Epithelial cell of esophagus (primary cell): Measurements from ENCODE around the gene POU4F1.
A peak's percentile ranks its signal among the peaks of the same experiment; 100 is the strongest.

ENCODE experiments used
- DNase-seq: peaks from one replicate; pipeline ENCODE4 v3.0.0; 2010; ENCODE audit warnings: low read depth
- H3K4me3 ChIP-seq: 2 replicates; pipeline ENCODE4 v1.5.1; 2011; ENCODE audit warnings: mild to moderate bottlenecking, low read length, control low read depth
- CTCF ChIP-seq: IDR thresholded peaks from 2 replicates; pipeline ENCODE4 v1.5.1; 2011; ENCODE audit warnings: low read depth, mild to moderate bottlenecking, low read length, control low read depth, inconsistent platforms; ENCODE audit not compliant: insufficient read depth; ENCODE audit errors: missing control alignments

POU4F1 gene

GRCh38 chr13:78611040-78611439, 7.7 kb upstream of the POU4F1 start:
- DNase-seq = no peak
- TF ChIP-seq CTCF = no peak

GRCh38 chr13:78610381-78610883, 7.1 kb upstream of the POU4F1 start:
- no peak for TF ChIP-seq CTCF
- no peak overlapping the region for H3K4me3 ChIP-seq
- peak; percentile 30 for DNase-seq

More at GRCh38 chr13:78611040-78611439, 7.7 kb upstream of the POU4F1 start:
- no peak overlapping the region for H3K4me3 ChIP-seq

GRCh38 chr13:78609464-78610205, 6.3 kb upstream of the POU4F1 start:
- no peak for DNase-seq
- no peak for TF ChIP-seq CTCF
- H3K4me3 ChIP-seq = peak overlapping the region; percentile 41

- no peak for TF ChIP-seq CTCF
- no peak for DNase-seq
- peak overlapping the region; percentile 41 for H3K4me3 ChIP-seq
These were observed 5.5 kb upstream of the POU4F1 start for GRCh38 chr13:78608688-78609463.

- no peak for DNase-seq
- TF ChIP-seq CTCF = no peak
- peak overlapping the region; percentile 41 for H3K4me3 ChIP-seq
These were observed 4.9 kb upstream of the POU4F1 start for GRCh38 chr13:78608252-78608687.

- no peak for TF ChIP-seq CTCF
- no peak overlapping the region for H3K4me3 ChIP-seq
- DNase-seq = no peak
These were observed 4.3 kb upstream of the POU4F1 start for GRCh38 chr13:78607409-78608251.
